HG03103 (cell line): Measurements from ENCODE around the gene AGBL4.

ENCODE experiments used
- ATAC-seq: cut with Tn5 transposase; IDR thresholded peaks from one replicate; pipeline ENCODE4 v1.9.1; 2021; ENCODE audit warnings: low read depth; ENCODE audit not compliant: unreplicated experiment

The AGBL4 gene

DNA sequence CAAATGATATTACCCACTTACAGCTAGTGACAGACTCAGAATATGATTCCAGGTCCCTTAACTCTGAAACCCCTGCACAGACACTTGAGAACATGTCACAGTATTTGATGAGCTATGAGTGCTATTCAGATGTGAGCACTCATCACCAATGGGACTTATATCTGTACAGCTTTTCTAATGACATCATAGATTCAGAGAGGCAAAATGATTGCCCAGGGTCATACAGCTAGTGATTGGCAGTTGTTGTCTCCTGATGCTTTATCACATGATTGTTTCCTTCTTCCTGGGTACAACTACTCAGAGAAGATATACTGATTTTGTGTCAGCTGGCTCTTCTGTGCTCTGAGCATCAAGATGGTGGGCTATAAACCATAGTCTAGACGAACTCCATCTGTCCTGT is 819.0 kb downstream of the AGBL4 start:
- ATAC-seq, result no peak

DNA sequence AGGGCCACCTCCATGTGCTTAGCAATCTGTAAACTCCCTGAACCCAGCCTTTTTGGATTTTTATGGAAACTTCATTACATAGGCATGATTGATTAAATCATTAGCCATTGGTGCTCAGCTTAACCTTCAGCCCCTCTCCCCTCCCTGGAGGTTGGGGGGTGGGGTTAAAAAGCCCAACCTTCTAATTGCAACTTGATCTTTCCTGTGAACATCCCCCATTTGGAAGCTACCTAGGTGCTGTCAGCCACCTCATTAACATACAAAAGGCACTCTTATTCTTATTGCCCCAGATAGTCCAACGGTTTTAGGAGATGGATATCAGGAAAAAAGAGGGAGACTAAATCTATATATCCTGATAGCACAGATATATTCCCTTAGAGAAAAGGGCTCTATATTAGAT is 823.0 kb downstream of the AGBL4 start:
- ATAC-seq, result no peak

DNA sequence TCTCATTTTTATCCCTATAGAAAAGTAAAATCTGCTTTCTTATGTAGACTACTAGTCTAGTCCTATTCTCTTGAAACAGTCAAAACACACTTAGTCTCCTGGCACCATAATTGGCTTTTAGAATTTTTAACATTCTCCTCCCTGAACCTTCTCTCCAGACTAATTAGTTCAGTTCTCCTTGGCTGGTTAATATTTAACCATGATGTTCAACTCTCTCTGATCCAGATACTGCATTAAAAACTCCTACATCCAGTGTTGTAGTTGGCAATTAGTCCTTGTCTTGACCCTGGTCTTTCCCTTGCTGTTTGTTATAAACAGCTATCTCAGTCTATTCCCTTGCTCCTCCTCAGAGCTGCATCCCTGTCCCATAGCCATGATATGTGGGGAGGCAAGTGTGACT is 824.2 kb downstream of the AGBL4 start:
- ATAC-seq, result no peak

DNA sequence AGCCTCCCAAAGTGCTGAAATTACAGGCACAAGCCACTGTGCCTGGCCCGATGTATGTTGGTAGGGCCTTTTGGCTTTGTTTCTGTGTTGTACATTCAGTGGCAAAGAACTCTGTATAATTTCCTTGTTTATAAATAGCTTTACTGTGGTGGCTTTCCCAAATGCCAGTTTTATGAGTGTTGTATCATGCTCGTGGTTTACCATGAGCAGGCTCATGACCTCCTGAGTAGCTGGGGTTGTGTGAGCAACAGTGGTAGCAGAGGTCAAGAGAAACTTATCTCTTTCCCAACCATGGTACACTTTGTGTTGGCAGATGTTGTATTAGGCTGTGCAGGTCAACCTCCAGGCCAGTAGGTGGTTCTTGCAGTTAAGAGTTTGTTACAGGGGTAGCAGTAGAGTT is 826.7 kb downstream of the AGBL4 start:
- no peak for ATAC-seq

DNA sequence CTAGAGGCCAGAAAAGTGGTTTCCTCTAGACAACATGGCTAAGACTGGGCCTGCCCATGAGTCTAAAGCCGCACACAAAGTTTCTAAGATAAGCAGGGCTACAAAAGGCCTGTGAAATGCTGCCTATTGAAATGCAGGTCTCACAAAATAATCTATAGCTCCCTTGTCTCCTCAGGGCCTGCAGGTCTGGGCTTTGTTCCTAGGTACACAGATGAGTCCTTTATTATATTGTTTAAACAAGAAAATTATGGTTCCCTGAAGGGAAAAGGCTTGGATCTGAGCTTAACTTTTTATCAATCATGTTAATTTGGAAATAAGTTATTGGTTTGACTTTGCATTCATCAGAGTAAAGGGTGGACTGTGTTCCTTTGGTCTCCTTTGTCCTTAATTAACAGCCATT is 833.6 kb downstream of the AGBL4 start:
- ATAC-seq, result no peak

DNA sequence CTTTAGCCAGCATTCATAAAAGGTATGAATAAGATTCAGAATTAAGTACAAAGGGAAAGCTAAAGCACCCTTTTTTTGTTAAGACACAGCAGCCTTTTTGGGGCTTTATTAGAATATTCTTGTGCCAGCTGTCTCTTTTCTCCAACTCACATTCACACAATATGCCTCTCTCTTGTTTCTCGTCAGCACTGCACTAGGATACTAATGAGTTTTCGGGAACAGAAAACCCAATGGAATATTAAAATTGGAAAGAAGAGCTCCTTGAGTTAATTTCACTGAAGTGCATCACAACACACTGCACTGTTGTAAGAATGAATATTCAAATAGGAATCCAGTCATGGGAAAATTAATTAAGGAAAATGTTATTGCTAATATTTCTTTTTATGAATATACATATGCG is 836.7 kb downstream of the AGBL4 start:
- ATAC-seq, result no peak

DNA sequence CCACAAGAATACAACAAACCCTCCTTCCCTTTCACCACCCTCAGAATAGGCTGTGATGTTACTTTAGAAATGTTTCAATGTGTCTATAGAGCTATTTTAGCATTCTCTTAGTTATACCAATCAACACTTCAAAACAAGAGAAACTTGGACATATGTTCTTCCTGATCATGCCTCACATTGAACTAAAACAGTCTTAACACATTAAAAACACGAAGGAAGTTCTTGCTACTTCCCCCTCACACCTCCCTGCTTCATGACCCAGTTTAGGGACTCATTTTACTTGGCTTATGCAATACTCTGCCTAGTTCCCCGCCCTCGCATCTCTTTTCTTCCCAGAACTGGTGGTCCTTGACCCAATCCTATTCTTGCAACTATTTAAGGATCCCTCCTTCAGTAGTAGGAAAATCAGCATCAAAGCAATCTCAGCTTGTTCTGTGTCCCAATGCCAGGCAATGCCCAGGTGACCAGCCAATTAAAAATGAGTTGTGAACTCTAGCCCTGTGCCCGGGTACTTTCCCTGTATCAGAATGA is 838.2 kb downstream of the AGBL4 start:
- ATAC-seq, result no peak

DNA sequence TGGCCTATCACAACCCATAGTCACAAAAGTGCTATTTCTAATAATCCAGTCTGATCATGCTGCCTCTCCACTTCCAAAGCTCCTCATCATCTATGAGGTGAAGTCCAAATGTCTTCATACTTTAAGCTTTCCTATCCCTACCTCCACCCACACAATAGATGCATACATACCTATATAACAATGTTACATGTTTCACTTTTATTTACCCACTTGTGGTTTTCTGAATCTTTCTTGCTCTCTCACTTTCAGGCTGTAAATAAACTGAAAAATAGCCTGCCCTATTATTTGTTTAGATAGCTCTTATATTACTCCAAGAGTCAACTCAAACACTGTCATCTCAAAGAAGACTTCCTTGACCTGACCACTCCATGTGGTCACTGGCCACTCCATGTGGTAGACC is 840.3 kb downstream of the AGBL4 start:
- ATAC-seq, result no peak

DNA sequence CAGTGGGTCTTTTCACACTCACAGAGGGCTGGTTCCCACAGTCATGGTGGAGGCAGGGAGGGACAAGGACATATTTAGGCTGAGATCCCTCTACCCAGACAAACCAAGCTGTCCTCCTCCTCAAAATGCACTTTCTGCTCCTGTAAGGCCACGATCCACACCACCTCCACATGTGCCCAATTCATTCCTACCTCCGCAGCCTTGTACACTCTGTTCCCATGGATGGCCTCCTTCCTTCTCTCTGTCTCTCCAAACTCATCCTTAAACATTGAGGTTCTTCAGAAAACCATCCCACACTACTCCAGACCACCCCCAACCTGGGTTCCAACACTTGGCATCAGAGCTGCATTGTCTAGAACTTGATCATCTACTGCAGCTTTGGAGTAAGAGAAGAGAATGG is 842.7 kb downstream of the AGBL4 start:
- no peak for ATAC-seq

DNA sequence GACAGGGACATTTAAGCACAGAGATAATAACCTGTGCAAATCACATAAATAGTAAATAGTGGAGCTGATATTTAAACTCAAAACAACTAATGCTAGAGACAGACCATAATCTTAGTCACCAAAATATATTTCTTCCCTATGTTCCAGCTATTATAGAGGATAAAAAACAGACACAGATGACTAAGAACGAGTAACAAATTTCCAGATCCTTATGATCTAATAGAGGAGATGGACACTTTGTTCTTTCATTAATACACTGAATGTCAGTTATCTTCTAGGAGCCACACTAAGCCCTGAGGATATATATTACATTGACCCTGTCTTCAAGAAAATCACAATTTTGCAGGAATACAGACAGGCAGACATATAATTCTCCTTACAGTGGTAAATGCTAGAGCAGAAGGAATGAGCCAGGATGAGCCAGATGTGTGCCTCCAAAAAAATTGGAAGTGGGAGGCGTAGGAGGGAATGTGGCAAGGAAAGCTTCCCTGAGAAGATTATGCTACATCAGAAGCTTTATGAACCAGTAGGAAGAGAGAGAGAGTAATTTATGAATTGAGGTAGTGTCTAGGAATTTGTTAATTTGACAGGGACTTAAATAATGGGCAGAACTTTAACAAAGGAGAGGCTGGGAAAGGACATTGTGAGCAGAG is 851.7 kb downstream of the AGBL4 start:
- ATAC-seq, result no peak

DNA sequence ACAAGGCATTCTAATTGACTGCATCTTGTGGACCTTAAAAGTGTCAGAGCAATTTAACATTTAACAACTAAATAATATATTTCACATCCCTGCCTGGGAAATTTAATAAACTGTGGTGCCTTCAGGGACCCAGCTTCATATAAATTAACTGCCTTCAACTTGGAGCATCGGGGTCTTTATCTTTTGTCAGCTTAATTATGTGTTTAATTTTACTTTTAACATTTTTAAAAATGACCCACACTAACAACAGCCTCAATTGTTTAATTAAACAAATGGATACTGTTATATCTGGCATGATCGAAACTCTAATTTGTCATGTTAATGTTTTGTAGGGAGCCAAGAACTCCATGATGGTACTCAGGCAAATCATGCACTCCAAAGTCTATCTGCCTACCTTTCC is 857.7 kb downstream of the AGBL4 start:
- no peak for ATAC-seq

DNA sequence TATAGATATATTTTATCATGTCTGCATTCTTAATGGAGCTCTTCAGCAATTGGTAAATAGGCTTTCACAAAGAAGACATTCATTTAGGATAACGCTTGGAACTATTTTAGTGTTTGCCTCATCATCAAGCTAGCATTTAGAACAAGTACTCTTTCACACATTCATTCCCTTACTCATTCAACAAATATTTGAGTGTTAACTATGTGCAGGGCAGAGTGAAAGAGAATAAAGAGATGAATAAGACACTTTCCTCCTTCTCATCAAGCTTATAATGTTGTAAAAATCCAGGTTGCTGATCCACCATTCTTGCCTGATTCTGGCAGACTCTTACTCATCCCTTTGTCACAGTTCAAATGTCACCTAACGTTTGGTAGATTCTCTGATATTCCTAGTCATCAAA is 860.7 kb downstream of the AGBL4 start:
- ATAC-seq, result no peak

DNA sequence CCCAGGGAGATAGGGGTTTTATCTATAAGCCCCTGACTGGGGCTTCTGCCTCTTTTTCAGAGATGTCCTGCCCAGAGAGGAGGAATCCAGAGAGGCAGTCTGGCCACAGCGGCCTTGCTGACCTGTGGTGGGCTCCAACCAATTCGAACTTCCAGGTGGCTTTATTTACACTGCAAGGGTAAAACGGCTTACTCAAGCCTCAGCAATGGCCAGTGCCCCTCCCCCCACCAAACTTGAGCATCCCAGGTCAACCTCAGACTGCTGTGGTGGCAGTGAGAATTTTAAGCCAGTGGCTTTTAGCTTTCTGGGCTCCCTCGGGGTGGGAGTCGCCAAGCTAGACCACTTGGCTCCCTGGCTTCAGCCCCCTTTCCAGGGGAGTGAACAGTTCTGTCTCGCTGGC is 863.1 kb downstream of the AGBL4 start:
- no peak for ATAC-seq

DNA sequence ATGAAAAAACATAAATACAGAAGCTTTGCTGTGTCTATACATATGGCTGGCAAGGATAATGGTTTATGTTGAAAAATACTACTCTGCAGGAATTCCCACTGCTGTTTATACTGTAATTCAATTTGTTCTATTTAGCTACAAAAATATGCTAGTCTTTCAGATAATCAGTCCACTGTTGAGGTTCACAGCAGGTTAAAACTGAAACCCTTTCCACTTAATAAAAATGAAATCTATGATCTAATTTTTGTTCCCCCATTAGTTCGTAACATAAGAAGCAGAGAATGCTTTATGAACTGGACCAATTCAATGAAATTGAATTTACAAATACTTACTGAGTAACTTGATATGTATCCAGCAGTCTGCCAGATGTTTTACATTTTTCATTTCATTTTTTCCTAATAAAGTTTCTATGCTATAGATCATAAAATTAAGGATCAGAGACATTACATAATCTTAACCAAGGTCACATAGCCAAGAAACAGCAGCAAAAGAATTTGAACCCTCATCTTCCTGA is 887.0 kb downstream of the AGBL4 start:
- ATAC-seq, result no peak

DNA sequence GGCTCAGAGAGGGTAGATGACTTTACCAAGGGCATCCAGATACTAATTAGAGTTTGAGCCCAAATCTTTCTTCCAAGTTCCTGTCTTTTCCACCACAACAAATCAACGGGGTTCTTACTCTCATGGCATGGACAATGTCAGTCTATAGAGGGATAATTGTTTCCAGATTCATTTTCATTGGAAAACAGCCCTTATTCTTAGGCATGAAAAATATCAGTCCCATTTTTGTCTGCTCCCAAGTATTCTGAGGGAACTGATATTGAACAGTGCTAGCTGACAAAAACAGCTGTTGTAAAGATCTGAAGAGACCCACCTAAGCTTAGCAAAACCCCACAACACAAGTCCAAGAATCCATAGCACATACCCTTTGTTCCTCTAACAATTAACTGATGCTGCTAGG is 898.0 kb downstream of the AGBL4 start:
- no peak for ATAC-seq

DNA sequence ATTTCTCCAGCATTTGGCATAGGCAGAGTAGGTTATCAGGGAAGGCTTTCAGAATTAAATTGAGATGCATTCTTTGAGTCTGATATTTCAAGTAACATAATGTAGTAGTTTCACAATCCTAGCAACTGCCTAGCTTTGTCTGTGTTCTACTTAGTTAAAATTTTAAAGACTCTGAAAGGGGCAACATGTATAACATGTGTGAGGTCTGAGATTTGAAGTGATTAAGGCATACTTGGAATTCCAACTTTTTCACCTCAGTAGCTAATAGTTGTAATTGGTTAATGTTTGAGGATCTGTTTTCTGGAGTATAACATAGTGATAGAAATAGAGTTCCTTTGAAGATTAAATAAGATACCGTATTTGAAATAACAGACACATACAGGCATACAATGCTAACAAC is 911.8 kb downstream of the AGBL4 start:
- ATAC-seq, result no peak

DNA sequence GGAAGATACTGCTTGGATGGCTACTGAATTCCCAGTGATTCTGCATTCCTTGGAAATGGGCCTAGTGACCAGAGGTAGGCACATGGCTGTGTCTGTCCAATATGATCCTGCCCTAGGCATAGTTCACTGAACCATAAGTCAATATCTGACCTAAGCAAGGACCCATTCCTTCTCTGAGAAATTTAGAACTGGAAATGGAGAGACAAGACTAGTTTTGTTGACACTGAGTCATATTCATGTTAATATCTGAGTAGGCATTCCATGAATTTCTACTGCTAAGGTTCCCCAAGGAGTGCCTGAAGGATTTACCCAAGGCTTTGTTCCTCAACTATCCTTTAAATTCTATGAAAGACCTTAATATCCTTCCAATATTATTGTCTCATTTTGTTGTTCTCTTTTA is 917.3 kb downstream of the AGBL4 start:
- ATAC-seq, result no peak

DNA sequence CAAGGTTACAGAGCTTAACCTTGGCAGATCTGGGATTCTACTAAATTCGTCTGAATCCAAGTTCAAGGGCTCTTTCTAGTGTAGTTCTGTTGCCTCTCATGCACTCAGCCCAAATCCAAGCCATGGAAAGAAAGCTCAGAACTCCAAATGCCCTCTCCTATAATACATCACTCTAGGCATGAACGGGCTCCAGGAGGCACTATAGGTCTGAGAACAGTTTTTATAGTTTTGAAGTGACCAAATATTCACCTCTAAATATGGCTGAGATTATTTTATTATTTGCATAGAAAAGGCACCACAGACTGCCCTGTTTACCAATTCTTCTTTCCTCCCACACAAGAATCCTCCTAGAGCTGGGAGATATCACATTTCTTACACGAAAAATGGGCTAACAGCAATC is 919.2 kb downstream of the AGBL4 start:
- no peak for ATAC-seq

DNA sequence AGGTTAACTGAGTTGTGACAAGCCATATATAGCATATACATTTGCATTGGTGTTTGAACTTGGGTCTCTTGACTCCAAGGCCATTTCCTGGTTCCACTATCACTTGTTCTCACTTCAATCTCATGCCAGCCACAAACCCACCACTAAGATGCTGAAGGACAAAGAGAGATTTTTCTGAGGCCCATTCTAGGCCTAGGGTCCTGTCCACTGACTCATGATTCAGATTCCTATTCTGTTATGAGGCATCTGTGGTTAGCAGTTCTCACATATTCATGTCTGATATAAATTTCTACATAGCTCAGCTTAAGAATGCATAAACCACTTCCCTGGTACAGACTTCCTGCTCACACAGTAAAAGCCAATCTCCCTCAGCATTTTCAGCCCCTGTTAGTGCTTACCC is 921.0 kb downstream of the AGBL4 start:
- peak; percentile 57 for ATAC-seq

DNA sequence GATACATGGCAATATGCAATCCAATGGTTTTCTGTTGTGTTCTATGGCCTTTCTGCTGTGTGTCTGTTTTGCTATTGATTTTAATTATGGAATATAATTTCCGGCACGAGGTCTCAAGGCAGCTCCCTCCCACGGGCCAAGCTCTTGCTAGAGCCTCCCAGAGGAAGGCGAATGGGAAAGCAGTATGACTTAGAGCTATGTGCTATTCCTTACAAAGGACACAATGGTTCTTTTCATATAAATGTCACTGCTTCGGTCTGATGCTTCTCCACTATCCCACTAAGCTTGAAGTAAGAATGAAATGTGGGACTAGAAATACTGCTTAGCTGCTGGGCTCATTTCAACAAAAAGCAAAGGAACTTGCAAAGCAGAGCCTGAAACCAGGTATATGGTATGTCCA is 924.9 kb downstream of the AGBL4 start:
- ATAC-seq, result no peak

DNA sequence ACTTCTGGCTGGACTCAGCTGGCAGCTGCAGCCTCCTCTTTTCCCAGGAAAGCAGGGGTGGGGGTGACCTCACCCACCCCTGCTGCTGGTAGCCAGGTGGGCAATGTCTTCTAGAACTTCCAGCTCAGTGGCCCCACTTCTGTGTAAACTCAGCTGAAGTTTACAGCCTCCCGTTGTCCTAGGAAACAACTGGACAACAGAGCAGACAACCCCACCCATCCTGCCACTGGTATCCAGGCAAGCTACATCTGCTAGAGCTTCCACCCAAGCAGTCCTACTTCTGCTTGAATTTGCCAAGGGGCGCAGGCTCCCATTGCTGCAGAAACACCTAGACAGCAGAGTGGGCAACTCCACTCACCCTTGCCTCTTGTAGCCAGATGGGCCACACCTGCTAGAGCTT is 937.4 kb downstream of the AGBL4 start:
- no peak for ATAC-seq

DNA sequence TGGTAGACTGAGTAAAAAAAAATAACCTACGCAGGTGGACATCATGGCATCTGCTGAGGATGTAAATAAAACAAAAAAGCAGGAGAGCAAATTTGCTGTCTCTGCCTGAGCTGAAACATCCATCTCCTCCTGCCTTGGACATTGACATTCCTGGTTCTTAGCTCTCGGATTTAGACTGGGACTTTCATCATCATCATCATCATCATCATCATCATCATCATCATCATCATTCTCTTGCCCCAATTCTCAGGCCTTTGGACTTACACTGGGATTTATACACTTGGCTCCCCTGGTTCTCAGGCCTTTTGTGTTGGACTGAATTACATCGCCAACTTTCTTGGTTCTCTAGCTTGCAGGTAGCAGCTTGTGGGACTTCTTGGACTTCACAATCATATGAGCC is 938.7 kb downstream of the AGBL4 start:
- no peak for ATAC-seq

DNA sequence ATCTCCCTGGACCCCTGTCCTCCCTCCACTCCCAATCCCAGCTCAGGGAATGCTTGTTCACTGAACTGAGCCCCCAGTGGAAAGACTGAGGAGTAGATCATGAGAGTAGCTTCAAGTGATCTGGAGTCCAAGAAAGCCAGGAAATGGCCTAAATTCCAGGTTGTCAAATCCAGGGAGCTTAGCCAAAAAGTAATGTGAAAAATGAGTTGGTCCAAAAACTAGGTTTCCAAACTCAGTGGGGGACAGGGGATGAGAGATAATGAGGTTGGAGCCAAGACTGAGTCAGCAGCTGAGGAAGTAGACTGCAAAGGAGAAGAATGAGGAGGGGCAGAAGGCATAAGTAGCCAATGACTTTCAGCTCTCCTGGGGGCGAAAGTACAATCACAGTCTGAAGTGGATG is 963.0 kb downstream of the AGBL4 start:
- no peak for ATAC-seq
